Measurements from ENCODE around the gene TRIM71.

The TRIM71 gene

DNA sequence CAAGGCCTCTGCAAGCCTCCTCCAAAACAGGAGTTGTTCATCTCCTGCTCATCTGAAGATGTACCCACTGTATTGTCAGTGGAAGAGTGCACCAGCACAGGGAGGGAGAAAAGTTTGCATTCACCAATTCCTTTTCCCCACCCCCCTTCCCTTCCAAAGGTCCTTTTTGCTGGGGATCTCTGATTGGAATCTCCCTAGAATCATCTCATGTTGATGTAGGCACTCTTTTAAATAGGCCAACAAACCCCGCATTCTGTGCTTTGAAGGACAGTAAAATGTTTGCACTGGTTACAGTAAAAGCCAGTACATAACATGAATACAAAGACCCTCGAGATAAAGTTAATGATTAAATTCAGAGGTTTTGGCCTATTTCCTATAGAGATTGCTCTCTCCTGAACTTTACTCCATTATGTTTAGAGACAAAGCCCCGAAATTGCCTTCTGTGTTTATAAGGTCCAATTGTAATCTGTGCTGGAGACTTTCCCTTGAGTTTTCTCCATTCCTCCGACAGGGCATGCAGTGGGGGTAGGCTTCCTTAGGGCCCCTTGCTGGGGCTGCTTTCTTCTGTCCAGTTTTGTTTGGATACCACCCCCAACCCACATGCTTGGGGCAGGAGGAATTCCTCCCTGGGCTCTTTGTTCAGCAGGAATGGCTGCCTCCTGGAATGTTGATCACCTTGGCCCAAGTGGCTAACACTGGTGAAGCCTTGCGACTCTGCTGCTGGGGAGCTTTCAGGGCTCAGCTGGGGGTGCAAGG is 22.5 kb downstream of the TRIM71 start:
- TF ChIP-seq, protein P1, sequence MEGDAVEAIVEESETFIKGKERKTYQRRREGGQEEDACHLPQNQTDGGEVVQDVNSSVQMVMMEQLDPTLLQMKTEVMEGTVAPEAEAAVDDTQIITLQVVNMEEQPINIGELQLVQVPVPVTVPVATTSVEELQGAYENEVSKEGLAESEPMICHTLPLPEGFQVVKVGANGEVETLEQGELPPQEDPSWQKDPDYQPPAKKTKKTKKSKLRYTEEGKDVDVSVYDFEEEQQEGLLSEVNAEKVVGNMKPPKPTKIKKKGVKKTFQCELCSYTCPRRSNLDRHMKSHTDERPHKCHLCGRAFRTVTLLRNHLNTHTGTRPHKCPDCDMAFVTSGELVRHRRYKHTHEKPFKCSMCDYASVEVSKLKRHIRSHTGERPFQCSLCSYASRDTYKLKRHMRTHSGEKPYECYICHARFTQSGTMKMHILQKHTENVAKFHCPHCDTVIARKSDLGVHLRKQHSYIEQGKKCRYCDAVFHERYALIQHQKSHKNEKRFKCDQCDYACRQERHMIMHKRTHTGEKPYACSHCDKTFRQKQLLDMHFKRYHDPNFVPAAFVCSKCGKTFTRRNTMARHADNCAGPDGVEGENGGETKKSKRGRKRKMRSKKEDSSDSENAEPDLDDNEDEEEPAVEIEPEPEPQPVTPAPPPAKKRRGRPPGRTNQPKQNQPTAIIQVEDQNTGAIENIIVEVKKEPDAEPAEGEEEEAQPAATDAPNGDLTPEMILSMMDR (IDR thresholded peaks at IDR 0.05; ENCODE audit: low read depth, low read length): no peak

DNA sequence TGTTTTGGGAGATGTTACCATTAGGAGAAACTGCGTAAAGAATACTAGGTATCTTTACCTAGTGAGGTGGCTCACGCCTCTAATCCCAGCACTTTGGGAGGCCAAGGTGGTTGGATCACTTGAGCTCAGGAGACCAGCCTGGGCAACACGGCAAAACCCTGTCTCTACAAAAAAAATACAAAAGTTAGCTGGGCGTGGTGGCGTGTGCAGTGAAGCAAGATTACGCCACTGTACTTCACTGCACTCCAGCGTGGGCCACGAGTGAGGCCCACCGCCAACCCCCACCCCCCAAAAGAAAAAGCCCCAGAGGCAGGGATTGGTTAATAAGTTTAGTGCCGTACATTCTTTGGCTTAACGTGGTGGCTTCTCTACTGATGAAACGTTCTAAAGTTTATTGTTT is 23.5 kb downstream of the TRIM71 start:
- DNase-seq (ENCODE audit: extremely low read depth, low read depth): no peak
- TF ChIP-seq, protein P1 (IDR thresholded peaks at IDR 0.05; ENCODE audit: low read depth, low read length): no peak

More for the DNA sequence above, 22.5 kb downstream of the TRIM71 start:
- no peak for DNase-seq (ENCODE audit: extremely low read depth, low read depth)

DNA sequence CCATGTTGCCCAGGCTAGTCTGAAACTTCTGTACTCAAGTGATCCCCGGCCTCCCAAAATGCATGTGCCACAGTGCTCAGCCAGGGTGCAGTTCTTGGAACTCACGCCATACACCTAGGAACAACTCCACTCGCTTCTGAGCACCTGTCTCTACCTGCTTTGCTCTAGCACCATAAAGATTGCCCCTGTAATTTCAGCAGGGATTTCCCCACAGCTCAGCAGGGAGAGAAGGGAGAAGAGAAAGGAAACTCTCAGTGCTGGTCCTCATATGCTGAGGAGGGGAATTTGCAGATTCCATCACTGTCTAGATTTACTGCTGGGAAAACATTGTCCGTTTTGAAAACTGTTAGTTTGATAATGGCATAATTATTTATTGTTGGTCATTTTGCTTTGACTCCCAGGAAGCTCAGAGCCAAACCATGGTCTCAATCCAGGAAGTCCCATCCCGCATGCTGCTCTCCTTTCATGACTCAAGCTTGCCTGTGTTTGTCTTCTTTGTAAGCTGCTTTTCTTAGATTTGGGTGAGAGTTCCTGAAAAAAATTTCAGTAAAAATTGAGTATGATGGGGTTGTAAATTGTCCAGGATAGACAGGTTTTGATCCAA is 24.2 kb downstream of the TRIM71 start:
- TF ChIP-seq, protein P1 (IDR thresholded peaks at IDR 0.05; ENCODE audit: low read depth, low read length): no peak
- no peak for DNase-seq (ENCODE audit: extremely low read depth, low read depth)

DNA sequence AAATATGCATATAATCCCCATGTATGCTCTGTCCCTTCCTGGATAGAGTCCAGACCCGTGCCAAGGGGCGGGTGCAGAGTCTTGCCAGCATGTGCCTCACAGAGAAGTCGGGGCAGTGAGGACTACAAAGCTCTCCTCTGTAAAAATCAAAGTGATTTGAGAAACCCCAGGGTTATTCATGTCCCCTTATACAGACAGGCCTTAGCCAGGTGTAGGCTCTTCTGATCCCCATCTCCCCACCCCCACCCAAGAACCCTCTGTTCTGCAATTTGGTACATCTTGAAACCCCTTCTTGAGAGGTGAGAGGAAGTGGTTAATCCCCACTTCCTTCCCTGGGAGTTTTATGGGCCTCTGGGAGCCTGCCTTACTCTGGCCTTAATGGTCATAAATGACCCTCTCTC is 24.7 kb downstream of the TRIM71 start:
- DNase-seq (ENCODE audit: extremely low read depth, low read depth): no peak
- TF ChIP-seq, protein P1 (IDR thresholded peaks at IDR 0.05; ENCODE audit: low read depth, low read length): no peak

DNA sequence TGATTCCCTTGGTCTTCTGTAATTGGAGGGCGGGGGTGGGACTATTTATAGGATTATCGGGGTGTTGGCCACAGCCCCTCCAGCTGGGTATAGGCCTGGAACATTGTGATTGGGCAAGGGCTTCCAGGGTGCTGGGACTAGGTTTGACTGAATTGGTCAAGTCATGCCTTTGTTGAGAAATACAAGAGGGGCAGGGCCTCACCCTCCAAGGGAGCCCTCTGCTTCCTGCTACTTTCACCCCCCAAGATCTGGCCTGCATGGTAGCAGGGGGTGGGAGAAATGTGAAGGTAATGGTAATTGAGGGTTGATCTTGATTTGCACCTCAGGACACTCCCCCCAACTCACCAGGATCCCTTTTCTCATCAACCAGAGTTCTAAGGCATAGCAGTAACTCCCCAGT is 25.2 kb downstream of the TRIM71 start:
- TF ChIP-seq, protein P1 (IDR thresholded peaks at IDR 0.05; ENCODE audit: low read depth, low read length): no peak
- DNase-seq (ENCODE audit: extremely low read depth, low read depth): no peak

DNA sequence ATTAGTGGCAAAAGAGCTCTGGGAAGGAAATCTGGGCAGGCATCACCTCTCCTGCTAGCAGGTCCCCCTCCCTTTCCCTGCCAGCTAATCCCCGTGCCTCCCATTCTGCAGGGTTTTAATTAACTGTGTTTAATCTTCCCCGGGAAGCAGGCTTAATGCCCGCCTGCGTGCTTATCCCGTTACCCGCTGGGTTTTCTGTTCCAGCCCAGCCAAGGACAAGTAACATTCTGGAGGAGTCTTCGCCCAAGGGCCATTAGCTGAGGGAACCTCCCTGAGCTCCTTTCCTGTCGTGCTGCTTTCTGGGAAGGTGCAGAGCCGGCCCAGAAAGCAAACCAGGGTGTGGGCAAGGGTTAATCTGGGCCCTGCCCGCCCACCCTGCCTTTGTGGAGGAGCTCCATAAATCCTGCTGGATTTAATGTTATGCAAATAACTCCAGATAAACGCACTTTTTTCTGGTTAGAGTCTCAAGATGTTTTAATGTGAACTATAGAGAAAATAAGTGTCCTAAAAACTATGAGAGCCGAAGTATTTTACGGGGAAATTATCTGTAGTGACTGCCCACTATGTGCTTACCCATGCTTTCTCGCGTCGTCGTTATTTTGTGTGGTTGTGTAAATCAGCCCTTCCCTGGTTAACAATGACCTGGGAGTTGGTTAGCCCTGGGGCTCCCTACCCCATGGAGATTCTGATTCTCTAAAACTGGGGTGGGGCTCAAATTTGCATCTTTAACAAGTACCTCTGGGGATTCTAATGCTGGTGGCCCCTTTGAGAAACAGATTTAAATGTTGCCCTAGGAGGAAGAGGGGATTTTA is 25.9 kb downstream of the TRIM71 start:
- TF ChIP-seq, protein P1 (IDR thresholded peaks at IDR 0.05; ENCODE audit: low read depth, low read length): no peak
- no peak for DNase-seq (ENCODE audit: extremely low read depth, low read depth)

DNA sequence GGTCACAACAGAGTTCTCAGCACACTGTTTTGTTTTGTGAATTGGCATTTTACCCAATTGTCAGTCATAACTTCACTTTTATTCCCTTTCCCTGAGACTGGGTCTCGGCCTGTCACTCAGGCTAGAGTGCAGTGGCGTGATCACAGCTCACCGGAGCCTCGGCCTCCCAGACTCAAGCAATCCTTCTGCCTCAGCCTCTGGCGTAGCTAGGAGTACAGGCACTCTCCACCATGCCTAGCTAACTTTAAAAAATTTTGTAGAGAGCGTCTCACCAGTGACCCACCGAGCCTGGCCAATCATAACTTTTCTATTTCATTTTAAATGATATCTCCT is 26.5 kb downstream of the TRIM71 start:
- TF ChIP-seq, protein P1 (IDR thresholded peaks at IDR 0.05; ENCODE audit: low read depth, low read length): no peak
- DNase-seq (ENCODE audit: extremely low read depth, low read depth): no peak
